ENCODE data around the gene SLC45A1.

Gene SLC45A1

DNA sequence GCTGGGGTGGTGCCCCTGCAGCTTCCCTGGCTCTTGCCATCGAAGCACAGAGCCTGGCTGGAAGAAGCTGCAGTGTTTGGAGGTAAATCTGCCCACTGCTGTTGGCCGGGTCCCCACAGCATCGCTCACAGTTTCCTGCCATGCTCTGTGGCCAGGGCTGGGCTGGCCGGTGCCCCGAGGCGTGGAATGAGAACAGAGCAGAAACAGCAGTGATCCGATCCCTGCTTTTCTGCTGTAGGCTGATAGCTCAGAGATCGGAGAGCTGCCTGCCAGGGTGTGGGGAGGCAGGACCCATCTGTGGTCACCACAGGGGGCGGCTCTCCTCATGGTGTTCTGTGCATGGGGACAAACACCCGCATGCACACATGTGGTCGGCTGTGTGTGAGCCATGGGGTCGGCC, 11.5 kb downstream of the SLC45A1 start:
- Histone ChIP-seq H3K4me1 (ENCODE audit: low read depth, poor library complexity, severe bottlenecking) (no peaks in the 10 kb centered on the region), H3K36me3 (ENCODE audit: insufficient read depth) (no peaks in the 10 kb centered on the region), H3K27ac (no peak overlapping the region), H4K20me1 (ENCODE audit: insufficient read depth) (no peaks in the 10 kb centered on the region), H3K27me3 (ENCODE audit: insufficient read depth, low read depth) (no peaks in the 10 kb centered on the region; the same call in 1 of the 2 replicates), H3K9ac (no peak overlapping the region), H3K79me2 (ENCODE audit: insufficient read depth, low read depth) (no peaks in the 10 kb centered on the region), H3K4me3 (IDR thresholded peaks at IDR 0.05; ENCODE audit: insufficient read depth, low read depth, low read length) (no peak overlapping the region), H3K4me2 (no peak overlapping the region), H2AFZ (ENCODE audit: low read depth) (no peak overlapping the region)
- TF ChIP-seq, protein P1, sequence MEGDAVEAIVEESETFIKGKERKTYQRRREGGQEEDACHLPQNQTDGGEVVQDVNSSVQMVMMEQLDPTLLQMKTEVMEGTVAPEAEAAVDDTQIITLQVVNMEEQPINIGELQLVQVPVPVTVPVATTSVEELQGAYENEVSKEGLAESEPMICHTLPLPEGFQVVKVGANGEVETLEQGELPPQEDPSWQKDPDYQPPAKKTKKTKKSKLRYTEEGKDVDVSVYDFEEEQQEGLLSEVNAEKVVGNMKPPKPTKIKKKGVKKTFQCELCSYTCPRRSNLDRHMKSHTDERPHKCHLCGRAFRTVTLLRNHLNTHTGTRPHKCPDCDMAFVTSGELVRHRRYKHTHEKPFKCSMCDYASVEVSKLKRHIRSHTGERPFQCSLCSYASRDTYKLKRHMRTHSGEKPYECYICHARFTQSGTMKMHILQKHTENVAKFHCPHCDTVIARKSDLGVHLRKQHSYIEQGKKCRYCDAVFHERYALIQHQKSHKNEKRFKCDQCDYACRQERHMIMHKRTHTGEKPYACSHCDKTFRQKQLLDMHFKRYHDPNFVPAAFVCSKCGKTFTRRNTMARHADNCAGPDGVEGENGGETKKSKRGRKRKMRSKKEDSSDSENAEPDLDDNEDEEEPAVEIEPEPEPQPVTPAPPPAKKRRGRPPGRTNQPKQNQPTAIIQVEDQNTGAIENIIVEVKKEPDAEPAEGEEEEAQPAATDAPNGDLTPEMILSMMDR (conservative IDR thresholded peaks at IDR 0.05; ENCODE audit: low read depth, low read length), result no peak

DNA sequence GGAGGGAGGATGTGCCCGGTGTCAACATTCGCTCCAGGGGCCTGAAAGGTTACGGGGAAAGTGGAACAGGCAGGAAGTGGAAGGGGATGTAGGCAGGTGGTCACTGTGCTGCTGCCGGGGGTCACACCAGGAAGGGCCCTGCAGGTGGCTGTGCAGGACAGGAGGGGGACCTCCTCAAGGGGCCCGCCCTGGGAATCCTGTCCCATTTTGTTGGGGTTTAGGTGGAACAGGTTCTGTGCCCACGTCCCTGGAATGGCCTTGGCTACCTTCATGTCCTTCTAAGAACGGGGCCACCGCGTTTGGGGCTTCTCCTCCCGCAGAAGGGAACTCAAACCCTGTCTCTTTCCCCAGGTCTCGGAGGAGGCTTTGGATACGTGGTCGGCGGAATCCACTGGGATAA, 11.9 kb downstream of the SLC45A1 start:
- no peaks in the 10 kb centered on the region for H3K36me3 ChIP-seq (ENCODE audit: insufficient read depth)
- no peak overlapping the region for H3K27ac ChIP-seq
- no peaks in the 10 kb centered on the region for H4K20me1 ChIP-seq (ENCODE audit: insufficient read depth)
- H3K79me2 ChIP-seq (ENCODE audit: insufficient read depth, low read depth), result no peaks in the 10 kb centered on the region
- H3K4me3 ChIP-seq (IDR thresholded peaks at IDR 0.05; ENCODE audit: insufficient read depth, low read depth, low read length), result no peak overlapping the region
- TF ChIP-seq, protein P1 (conservative IDR thresholded peaks at IDR 0.05; ENCODE audit: low read depth, low read length), result no peak
- no peaks in the 10 kb centered on the region; the same call in 1 of the 2 replicates for H3K27me3 ChIP-seq (ENCODE audit: insufficient read depth, low read depth)
- H3K4me2 ChIP-seq, result no peak overlapping the region
- no peak overlapping the region for H3K9ac ChIP-seq
- no peak overlapping the region for H2AFZ ChIP-seq (ENCODE audit: low read depth)
- H3K4me1 ChIP-seq (ENCODE audit: low read depth, poor library complexity, severe bottlenecking), result no peaks in the 10 kb centered on the region

DNA sequence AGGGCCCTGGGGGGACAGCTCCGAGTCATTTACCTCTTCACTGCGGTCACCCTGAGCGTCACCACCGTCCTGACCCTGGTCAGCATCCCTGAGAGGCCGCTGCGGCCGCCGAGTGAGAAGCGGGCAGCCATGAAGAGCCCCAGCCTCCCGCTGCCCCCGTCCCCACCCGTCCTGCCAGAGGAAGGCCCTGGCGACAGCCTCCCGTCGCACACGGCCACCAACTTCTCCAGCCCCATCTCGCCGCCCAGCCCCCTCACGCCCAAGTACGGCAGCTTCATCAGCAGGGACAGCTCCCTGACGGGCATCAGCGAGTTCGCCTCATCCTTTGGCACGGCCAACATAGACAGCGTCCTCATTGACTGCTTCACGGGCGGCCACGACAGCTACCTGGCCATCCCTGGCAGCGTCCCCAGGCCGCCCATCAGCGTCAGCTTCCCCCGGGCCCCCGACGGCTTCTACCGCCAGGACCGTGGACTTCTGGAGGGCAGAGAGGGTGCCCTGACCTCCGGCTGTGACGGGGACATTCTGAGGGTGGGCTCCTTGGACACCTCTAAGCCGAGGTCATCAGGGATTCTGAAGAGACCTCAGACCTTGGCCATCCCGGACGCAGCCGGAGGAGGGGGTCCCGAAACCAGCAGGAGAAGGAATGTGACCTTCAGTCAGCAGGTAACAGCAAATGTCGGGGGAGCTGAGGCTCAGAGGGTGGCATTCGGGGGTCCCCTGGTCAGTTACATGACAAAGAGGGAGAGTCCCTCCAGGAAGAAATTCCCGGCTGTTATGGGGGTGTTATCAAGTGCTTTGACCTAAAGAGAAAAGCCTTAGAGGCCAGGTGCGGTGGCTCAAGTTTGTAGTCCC, 12.6 kb downstream of the SLC45A1 start:
- TF ChIP-seq, protein P1 (conservative IDR thresholded peaks at IDR 0.05; ENCODE audit: low read depth, low read length), result no peak
- Histone ChIP-seq H4K20me1 (ENCODE audit: insufficient read depth) (no peaks in the 10 kb centered on the region), H3K79me2 (ENCODE audit: insufficient read depth, low read depth) (no peaks in the 10 kb centered on the region), H3K4me1 (ENCODE audit: low read depth, poor library complexity, severe bottlenecking) (no peaks in the 10 kb centered on the region), H3K9ac (no peak overlapping the region), H3K27me3 (ENCODE audit: insufficient read depth, low read depth) (no peaks in the 10 kb centered on the region), H2AFZ (ENCODE audit: low read depth) (no peak overlapping the region), H3K36me3 (ENCODE audit: insufficient read depth) (no peaks in the 10 kb centered on the region), H3K4me2 (no peak overlapping the region), H3K4me3 (IDR thresholded peaks at IDR 0.05; ENCODE audit: insufficient read depth, low read depth, low read length) (no peak overlapping the region), H3K27ac (no peak overlapping the region)

DNA sequence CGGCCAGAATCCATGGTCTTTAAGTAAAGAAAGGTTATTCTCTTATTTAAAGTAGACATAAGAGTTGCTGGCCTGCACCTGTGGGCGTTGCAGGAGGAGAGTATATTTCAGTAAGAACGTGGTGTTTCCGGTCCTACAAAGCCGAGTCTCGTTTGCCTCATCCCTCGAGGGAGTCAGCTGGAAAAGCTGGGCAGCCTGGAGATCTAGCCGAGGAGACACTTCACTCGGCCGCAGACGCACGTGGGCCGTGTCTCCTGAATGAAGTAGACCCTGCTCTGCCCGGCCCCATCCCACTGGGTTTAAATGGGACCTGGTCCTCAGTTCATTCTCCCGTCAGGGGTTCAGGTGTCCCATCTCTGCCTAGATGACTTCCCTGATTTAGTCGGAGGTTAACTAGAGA, 14.9 kb downstream of the SLC45A1 start:
- Histone ChIP-seq H3K27me3 (ENCODE audit: insufficient read depth, low read depth) (no peaks in the 10 kb centered on the region), H3K4me2 (no peak overlapping the region)

More for the DNA sequence above, 14.9 kb downstream of the SLC45A1 start:
- Histone ChIP-seq H3K27ac (no peak overlapping the region), H4K20me1 (ENCODE audit: insufficient read depth) (no peaks in the 10 kb centered on the region), H3K4me3 (IDR thresholded peaks at IDR 0.05; ENCODE audit: insufficient read depth, low read depth, low read length) (no peak overlapping the region), H3K36me3 (ENCODE audit: insufficient read depth) (no peaks in the 10 kb centered on the region), H3K4me1 (ENCODE audit: low read depth, poor library complexity, severe bottlenecking) (no peaks in the 10 kb centered on the region), H2AFZ (ENCODE audit: low read depth) (no peak overlapping the region), H3K9ac (no peak overlapping the region), H3K79me2 (ENCODE audit: insufficient read depth, low read depth) (no peaks in the 10 kb centered on the region)
- TF ChIP-seq, protein P1 (conservative IDR thresholded peaks at IDR 0.05; ENCODE audit: low read depth, low read length), result no peak
